Stomach (tissue), 4 donors: Measurements from ENCODE around the gene LIPM.

ENCODE experiments used
- CTCF ChIP-seq, 7 experiments: fragments of 450-650 bp in 4 of 7; fragments of 200-600 bp in 3 of 7; sonication (generic) in 3 of 7; IDR thresholded peaks; one replicate each; pipeline ENCODE4 v1.5.1; 2016 to 2019; ENCODE audit warnings: antibody characterized with exemption in 7 of 7, control low read depth in 2 of 7, mild to moderate bottlenecking in 1 of 7
- POLR2A ChIP-seq, 4 donors: fragments of 450-650 bp; IDR thresholded peaks; one replicate each; pipeline ENCODE4 v1.6.1; 2016; ENCODE audit warnings: antibody characterized with exemption in 4 of 4, control low read depth in 2 of 4, mild to moderate bottlenecking in 1 of 4, moderate library complexity in 1 of 4
- POLR2AphosphoS5 ChIP-seq, 3 donors: sonication (generic); formaldehyde crosslinking; IDR thresholded peaks; one replicate each; pipeline ENCODE4 v1.6.1; 2016; ENCODE audit warnings: antibody characterized with exemption in 3 of 3

DNA sequence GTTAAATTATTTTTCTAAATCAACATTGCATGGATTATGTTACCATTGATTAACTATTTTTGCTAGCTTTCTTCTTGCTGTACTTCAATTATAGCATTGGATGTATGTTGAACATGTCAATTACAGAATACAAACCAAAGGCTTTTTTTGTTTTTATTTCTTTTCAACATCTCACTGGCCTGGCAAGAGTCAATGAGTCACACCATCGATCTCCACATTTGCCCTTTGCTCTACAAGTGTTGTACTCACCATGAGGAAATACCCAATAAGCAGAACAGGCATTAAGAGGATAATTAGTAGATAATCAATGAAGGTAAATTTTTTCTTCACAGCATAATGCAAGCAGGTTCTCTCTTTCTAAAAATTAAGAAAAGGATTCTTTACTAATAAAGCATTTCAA, 25.8 kb downstream of the LIPM start:
- no peak for TF ChIP-seq POLR2AphosphoS5 (IDR thresholded peaks at IDR 0.05)
- TF ChIP-seq CTCF (IDR thresholded peaks at IDR 0.05) = no peak
- TF ChIP-seq POLR2A (IDR thresholded peaks at IDR 0.05) = no peak
